ENCODE results near the gene TLL1. TPM values are rescaled to one million over a fixed set of nuclear protein-coding genes. Genes with fewer than 3 reads are reported as not detected.

Gene TLL1
- total and polyA plus RNA-seq, 2 of the 13 experiments (the other 11 are each of a cell fraction or from before 2014, with no cell fraction given) = not detected

- Histone ChIP-seq H3K4me1 (ENCODE audit: insufficient read depth, low read length) (no peaks in the 10 kb centered on the region), H3K9me3 (ENCODE audit: low read length) (no peaks in the 10 kb centered on the region), H3K36me3 (replicated peaks in 1 of 2; ENCODE audit: control insufficient read depth in 1 of 2, insufficient read depth in 2 of 2, low read length in 2 of 2) (no peaks in the 10 kb centered on the region), H3K79me2 (ENCODE audit: insufficient read depth, low read length) (no peaks in the 10 kb centered on the region), H3K4me3 (replicated peaks in 1 of 3; ENCODE audit: insufficient read depth in 1 of 3, low read depth in 2 of 3, low read length in 3 of 3) (no peak overlapping the region), H3K27ac (ENCODE audit: extremely low read length, insufficient read depth, low read length) (no peak overlapping the region), H4K20me1 (ENCODE audit: insufficient read depth, low read length) (no peaks in the 10 kb centered on the region), H3K27me3 (ENCODE audit: control insufficient read depth in 1 of 2, insufficient read depth in 2 of 2, low read length in 2 of 2) (no peaks in the 10 kb centered on the region), H2AFZ (ENCODE audit: low read length) (no peak overlapping the region), H3K4me2 (ENCODE audit: low read depth, low read length) (no peak overlapping the region), H3K9ac (ENCODE audit: insufficient read depth, low read depth, low read length) (no peak overlapping the region)
- in situ Hi-C loops (cut with HindIII; ENCODE audit: extremely low pct_ligation_motif_present, low pct_unique_long_range_greater_than_20kb) (no loop called here), intact Hi-C loops (cut with micrococcal nuclease; ENCODE audit: unreplicated experiment) (no loop called here)
- FAIRE-seq (no peak), DNase-seq (ENCODE audit: low spot score) (no peak), ATAC-seq (no peak)
- no peak for TF ChIP-seq POGK (CRISPR knock-in tag; conservative IDR thresholded peaks at IDR 0.05)
- no peak for TF ChIP-seq NRL (CRISPR knock-in tag; IDR thresholded peaks at IDR 0.05; ENCODE audit: borderline replicate concordance)
- no peak for TF ChIP-seq ARID5B (CRISPR knock-in tag; IDR thresholded peaks at IDR 0.05)
- 0% methylated on average over 2 of the region's 2 CpGs for WGBS (ENCODE audit: low lambda C conversion rate)
- CTCF ChIA-PET (ENCODE audit: low intra/inter-chr PET ratio, low total read pairs) = no interaction called here
- POLR2A ChIA-PET = no interaction called here
- BruUV-seq (replicated peaks) = no TSS peak
Measured at GRCh38 chr4:165828928-165829327, 44.1 kb upstream of the TLL1 start.

Data from HepG2 (cell line).